GM12864 (cell line): ENCODE data around the gene PCDHGA5.
"Not testable (repeated sequence)": the region's sequence is repeated elsewhere in the genome, so short reads cannot be mapped to it uniquely, and the experiment has no call there.

Experiments used
- DNase-seq: peaks from one replicate; pipeline ENCODE4 v3.0.0-alpha.2; 2011; ENCODE audit warnings: low read depth
- H3K4me3 ChIP-seq: 2 replicates; pipeline ENCODE4 v1.5.1; 2011; ENCODE audit warnings: mild to moderate bottlenecking, low read depth, low read length, control low read depth
- TF ChIP-seq, protein P1 (sequence below): IDR thresholded peaks from 2 replicates; pipeline ENCODE4 v1.5.1; 2011; ENCODE audit warnings: low read depth, mild to moderate bottlenecking, moderate library complexity, low read length, control low read depth, inconsistent platforms; ENCODE audit errors: missing control alignments

PCDHGA5 gene

DNA sequence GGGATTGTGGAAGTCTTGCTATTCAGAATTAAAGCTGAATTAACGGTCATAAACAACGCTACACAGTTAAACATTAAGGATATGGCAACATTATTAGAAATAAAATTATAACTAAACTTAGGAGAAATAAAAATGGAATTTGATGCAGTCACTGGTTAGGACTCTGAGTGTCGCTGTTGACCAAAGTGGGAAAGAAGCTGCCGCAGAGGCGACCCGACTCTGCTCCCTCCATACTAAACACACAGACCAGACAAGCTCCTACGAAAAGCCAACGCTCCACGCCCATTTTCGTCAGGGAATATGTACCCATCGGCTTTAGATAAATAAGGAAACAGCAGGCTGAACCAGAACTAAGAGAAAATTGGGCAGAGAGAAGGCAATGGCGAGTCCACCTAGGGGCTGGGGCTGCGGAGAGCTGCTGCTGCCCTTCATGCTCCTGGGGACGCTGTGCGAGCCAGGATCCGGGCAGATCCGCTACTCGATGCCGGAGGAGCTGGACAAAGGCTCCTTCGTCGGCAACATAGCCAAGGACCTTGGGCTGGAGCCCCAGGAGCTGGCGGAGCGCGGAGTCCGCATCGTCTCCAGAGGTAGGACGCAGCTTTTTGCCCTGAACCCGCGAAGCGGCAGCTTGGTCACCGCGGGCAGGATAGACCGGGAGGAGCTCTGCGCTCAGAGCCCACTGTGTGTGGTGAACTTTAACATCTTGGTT lies at the start of gene PCDHGA5:
TSS of gene PCDHGA5 (plus strand) at position 211 of the 709 bp plus-strand sequence. CDS start at position 380, 169 bp downstream.
- DNase-seq = no peak
- no peak within 1 kb of the TSS for H3K4me3 ChIP-seq
- TF ChIP-seq, protein P1, sequence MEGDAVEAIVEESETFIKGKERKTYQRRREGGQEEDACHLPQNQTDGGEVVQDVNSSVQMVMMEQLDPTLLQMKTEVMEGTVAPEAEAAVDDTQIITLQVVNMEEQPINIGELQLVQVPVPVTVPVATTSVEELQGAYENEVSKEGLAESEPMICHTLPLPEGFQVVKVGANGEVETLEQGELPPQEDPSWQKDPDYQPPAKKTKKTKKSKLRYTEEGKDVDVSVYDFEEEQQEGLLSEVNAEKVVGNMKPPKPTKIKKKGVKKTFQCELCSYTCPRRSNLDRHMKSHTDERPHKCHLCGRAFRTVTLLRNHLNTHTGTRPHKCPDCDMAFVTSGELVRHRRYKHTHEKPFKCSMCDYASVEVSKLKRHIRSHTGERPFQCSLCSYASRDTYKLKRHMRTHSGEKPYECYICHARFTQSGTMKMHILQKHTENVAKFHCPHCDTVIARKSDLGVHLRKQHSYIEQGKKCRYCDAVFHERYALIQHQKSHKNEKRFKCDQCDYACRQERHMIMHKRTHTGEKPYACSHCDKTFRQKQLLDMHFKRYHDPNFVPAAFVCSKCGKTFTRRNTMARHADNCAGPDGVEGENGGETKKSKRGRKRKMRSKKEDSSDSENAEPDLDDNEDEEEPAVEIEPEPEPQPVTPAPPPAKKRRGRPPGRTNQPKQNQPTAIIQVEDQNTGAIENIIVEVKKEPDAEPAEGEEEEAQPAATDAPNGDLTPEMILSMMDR = no peak

DNA sequence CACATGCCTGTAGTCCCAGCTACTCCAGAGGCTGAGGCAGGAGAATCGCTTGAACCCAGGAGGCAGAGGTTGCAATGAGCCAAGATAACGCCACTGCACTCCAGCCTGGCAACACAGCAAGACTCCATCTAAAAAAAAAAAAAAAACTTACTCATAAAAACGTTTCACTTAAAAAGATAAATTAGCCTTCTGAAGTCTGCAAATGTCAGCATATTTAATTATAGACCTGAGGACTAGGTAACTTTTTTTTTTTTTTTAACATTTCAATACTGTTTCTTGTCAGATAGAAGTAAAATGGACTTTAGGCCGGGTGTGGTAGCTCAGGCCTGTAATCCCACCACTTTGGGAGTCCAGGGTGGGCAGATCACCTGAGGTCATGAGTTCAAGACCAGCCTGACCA lies 47.0 kb upstream of the PCDHGA5 start:
- not testable (repeated sequence) for DNase-seq, H3K4me3 ChIP-seq

DNA sequence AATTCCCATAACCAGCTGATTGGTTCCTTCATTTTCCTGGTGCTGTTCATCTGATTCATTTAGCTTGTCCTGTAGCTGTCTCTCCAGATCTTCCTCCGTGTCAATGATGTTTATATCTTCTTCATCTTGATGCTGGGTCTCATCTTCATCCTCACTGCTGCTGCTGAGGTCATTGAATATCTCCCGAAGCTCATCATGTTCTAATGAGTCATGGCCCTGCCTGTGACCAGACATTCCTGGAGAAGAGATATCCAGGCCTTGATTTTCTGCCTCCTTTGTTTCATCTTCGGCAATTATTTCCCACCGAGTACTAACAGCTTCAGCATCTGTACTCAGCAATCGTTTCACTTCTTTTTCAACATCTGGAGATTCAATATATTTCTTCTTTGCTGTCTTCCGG lies 44.8 kb upstream of the PCDHGA5 start:
- H3K4me3 ChIP-seq = no peak overlapping the region; the same call in 1 of the 2 replicates
- TF ChIP-seq, protein P1 = no peak
- no peak for DNase-seq

DNA sequence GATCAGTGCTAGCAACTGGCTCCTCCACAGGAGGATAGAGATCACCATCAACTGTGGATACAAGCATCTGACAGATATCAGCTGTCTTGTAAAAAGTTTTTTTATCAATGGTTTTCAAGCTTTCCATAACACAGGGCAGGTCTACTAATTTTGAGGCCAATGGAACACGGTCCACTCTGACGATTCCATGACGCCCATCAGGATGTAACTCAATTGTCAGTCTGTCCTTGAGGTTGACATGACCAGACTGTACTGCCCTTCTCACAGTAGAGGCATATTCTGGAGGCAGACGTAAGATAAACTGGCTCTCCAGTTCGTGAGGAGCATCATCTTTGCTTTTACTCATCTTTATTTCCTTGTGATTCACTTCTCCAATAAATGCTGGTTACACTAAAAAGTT lies 44.3 kb upstream of the PCDHGA5 start:
- TF ChIP-seq, protein P1 = no peak

DNA sequence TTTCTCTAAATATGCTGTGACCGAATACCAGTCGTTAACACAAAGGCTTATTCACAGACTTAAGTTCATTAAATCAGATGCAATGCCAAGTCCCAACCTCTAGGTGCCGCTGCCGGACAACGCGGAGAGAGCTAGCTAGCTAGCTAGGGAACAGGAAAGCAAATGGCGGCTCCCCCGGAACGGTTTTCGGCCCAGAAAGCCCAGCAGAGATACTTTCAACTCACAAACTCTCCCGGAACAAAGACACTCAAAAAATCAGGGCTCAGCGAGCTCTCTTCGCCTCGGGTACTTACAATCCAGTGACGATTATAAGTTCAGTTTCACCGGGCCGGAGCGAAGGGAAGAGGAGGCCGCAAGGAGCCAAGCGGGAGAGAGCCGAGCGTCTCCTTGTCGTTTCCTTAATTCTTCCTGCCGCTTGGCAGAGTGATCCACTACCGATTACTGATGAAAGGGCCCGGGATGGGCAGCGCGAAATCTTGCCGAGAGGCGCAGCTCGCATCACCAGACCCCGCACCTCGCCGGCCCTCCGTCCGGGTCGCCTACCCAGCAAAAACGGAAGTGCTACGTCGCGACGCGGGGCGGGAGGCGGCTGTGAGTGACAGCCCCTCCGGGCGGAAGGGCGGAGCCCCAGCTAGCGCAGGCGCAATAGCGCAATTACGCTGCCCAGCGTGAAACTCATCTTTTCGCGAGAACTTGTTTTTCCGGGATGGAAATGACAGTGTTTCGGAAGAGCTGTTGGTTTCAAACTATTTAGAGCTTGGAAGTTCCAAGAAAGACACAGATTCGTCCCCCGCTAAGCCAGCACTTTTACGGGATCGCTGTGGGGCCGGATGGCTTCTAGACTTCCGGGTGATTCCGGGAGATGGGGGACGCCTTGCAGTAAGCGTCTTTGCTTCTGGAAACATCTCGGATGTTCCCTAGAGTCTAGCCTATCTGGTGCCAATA lies 43.5 kb upstream of the PCDHGA5 start, which contains the start of gene TAF7:
TSS of gene TAF7 (minus strand) at position 560 of the 945 bp plus-strand sequence. CDS start 740 bp downstream, outside the sequence.
- DNase-seq = peak; percentile 89
- H3K4me3 ChIP-seq = peak within 1 kb of the TSS; percentile 85

More for the DNA sequence above, 44.3 kb upstream of the PCDHGA5 start:
- no peak for DNase-seq
- peak overlapping the region; percentile 85 for H3K4me3 ChIP-seq

DNA sequence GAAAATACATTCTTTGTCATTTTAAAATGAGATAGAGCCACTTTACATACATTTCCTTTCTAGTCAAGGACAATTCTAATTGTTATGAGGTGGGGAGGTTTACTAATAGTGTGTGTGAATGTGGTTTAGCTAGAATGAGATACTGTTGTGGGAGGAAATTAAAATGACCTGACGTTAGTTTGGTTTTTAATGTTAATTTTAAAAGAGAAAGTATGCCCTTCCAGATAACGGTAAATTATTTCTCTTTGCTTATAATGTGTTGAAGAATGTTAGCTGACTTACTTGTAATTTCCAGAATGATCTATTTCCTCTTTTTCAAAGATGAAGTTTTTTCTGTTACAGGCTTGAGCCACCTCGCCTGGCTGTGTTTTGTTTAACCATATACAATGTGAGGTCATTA lies 41.7 kb upstream of the PCDHGA5 start:
- TF ChIP-seq, protein P1 = no peak
- no peak for DNase-seq
- H3K4me3 ChIP-seq = no peak overlapping the region

More for the DNA sequence above, 43.5 kb upstream of the PCDHGA5 start, which contains the start of gene TAF7:
- TF ChIP-seq, protein P1 = peak; percentile 81
